Lower leg skin (tissue), 3 donors: ENCODE results near the gene HSD17B13.

Experiments used
- POLR2A ChIP-seq, 2 donors: fragments of 450-650 bp; IDR thresholded peaks; one replicate each; pipeline ENCODE4 v1.6.1; 2016 to 2017; ENCODE audit warnings: antibody characterized with exemption in 2 of 2, mild to moderate bottlenecking in 1 of 2, moderate library complexity in 1 of 2
- TF ChIP-seq, protein P1 (sequence below), 3 donors: fragments of 450-650 bp; IDR thresholded peaks; one replicate each; pipeline ENCODE4 v1.5.1; 2016; ENCODE audit warnings: antibody characterized with exemption in 3 of 3, mild to moderate bottlenecking in 3 of 3, moderate library complexity in 2 of 3

DNA sequence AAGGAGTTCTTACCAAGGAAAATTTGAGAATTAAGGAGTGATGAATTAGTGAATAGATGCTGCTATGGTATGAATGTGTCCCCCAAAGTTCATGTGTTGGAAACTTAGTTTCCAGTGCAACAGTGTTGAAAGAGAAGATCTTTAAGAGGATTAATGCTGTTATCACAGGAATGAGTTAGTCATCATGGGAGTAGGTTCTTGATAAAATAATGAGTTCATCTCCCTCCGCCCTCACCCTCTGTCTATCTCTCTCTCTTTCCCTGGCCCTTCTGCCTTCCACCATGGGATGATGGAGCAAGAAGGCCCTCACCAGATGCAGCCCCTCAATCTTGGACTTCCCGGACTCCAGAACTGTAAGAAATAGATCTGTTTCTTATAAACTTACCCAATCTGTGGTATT, 64.0 kb downstream of the HSD17B13 start:
- TF ChIP-seq, protein P1, sequence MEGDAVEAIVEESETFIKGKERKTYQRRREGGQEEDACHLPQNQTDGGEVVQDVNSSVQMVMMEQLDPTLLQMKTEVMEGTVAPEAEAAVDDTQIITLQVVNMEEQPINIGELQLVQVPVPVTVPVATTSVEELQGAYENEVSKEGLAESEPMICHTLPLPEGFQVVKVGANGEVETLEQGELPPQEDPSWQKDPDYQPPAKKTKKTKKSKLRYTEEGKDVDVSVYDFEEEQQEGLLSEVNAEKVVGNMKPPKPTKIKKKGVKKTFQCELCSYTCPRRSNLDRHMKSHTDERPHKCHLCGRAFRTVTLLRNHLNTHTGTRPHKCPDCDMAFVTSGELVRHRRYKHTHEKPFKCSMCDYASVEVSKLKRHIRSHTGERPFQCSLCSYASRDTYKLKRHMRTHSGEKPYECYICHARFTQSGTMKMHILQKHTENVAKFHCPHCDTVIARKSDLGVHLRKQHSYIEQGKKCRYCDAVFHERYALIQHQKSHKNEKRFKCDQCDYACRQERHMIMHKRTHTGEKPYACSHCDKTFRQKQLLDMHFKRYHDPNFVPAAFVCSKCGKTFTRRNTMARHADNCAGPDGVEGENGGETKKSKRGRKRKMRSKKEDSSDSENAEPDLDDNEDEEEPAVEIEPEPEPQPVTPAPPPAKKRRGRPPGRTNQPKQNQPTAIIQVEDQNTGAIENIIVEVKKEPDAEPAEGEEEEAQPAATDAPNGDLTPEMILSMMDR (IDR thresholded peaks at IDR 0.05): no peak
- TF ChIP-seq POLR2A (IDR thresholded peaks at IDR 0.05): no peak
